HuH-7.5 (cell line): Measurements from ENCODE around the gene GEMIN7.
"Not testable (repeated sequence)": the region's sequence is repeated elsewhere in the genome, so short reads cannot be mapped to it uniquely, and the experiment has no call there.

Source experiments
- DNase-seq: peaks from one replicate; pipeline ENCODE4 v3.0.0; 2011; ENCODE audit warnings: low spot score

Gene GEMIN7

DNA sequence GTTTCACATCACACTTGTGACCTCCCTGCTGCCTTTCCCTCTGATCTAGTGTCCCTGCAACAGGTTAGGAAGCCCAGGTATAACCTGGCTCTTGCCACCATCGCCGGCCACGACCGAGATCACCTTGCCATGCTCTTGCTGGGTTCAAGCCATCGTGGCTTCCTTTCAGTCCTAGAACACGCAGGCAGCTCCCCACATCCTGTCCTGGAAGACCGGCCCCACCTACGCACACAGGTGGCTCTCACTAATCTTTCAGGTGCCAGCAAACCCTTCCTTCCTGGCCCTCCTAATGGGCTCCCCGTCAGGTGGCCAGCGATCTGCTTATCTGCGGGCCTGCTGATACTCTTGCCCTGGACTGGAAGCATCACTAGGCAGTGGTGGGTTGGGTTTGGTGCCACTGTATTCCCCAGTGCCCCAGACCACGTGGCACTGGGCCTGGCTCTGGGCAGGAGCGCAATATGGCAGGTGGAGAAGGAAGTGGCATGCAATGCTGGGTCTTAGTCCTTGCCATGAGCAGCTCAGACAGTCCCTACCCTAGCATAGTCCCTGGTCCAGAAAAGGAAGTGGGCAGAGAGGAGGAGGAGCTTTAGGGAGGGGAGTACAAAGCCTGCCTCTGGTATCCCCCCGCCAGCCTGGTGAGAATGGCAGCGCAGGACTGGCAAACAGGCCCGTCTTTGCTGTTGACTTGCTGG, 25.7 kb downstream of the GEMIN7 start:
- no peak for DNase-seq

- DNase-seq = not testable (repeated sequence)
Measured at GRCh38 chr19:45106363-45106762, 27.3 kb downstream of the GEMIN7 start.

GRCh38 chr19:45107621-45108150, 28.6 kb downstream of the GEMIN7 start:
- DNase-seq = no peak

DNA sequence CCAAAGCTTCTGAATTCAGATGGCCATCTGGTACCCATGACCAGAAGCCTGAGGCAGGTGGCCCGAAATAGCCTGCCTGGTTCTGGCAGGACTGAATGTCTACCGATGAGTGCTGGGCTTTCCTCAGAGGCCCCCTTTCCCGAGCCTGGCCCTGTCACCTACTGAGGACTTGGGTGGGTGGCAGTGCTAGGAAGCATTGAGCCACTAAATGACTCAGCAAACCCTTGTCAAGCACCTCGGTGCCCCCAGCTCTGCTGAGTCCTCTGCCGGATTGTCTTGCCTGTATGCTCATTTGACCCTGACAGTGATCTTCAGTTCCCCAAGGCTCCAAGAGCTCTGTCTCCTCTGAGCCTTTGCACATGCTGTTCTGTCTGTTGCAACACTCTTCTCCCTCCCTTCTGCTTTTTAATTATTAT, 31.8 kb downstream of the GEMIN7 start:
- DNase-seq = no peak

GRCh38 chr19:45112111-45112827, 33.2 kb downstream of the GEMIN7 start:
- DNase-seq = no peak

DNA sequence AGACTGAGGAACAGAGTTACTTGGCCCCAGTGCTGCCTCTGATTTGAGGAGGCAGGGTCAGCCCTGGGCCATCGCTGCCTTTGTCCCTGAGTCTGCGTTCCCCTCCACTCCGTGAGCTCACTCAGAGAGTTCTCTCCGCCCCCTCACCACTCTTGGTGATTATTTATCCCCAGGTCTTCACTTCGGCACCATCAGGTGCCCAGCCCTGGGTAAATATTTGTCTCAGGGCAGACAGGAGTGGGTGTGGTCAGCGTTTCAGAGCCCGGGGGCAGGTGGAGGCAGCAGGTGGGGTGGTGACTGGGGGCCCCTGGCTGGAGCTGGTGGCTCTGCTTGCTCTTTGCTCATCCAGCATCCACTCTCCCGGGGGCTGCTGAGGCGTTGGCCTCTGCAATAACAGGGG, 34.6 kb downstream of the GEMIN7 start:
- DNase-seq = no peak

DNA sequence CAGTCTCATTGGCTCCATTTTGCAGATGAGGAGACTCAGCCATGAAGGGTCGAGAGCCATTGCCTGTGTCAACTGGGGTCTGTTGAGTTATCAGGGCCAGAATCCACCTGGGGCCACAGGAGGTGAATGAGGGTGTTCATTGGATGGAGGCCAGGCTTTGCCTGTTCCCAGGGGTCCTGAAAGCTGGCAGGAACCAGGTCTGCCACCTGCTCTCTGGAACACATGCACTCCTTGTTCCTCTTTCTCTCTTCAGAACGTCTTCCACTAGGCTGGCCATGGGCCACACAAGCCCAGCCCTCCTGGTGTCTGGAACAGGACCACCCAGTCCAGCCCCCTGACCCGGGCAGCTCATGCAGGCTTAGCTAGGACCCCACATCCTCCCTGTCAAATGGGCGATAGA, 35.1 kb downstream of the GEMIN7 start:
- no peak for DNase-seq

GRCh38 chr19:45115809-45116615, 37.0 kb downstream of the GEMIN7 start:
- no peak for DNase-seq

- no peak for DNase-seq
Measured at GRCh38 chr19:45117167-45117594, 38.1 kb downstream of the GEMIN7 start.

DNA sequence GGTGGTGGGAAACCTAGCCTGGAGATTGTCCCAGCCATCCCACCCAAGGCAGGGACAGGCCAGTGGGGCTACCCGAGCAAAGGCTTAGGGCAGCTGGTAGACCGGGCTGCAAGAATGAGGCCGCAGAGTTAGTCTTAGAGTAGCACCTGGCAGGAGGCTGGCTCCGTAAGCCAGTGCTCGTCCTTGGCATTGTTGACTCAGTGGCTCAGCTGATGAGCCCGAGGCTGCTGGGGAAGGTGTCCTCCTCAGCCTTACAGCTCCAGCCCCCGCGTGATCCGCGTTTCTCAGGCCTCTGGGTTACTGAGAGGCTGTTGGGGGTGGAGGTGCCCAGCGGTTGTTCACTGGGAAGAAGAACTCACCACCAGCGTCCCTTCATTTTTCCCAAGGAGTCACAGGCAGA, 38.6 kb downstream of the GEMIN7 start:
- no peak for DNase-seq

DNA sequence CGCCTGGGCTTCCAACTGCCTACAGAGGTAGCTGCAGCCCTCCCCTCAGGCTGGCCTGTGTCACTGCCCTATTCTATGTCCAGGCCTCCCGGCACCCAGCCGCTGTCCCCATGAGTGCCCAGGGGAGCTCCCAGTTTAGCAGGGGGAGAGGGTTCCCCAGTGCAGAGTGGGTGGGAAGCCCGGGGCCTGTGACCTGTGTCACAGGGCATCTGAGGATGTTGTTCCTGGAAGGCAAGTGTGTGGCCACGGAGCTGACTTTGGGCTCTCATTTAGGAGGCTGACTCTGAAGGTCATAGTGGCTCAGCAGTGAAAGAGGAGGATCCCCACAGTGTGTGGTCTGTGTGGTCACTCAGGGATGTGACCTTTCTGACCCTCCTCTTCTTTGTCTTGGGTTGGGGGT, 39.0 kb downstream of the GEMIN7 start:
- no peak for DNase-seq

DNA sequence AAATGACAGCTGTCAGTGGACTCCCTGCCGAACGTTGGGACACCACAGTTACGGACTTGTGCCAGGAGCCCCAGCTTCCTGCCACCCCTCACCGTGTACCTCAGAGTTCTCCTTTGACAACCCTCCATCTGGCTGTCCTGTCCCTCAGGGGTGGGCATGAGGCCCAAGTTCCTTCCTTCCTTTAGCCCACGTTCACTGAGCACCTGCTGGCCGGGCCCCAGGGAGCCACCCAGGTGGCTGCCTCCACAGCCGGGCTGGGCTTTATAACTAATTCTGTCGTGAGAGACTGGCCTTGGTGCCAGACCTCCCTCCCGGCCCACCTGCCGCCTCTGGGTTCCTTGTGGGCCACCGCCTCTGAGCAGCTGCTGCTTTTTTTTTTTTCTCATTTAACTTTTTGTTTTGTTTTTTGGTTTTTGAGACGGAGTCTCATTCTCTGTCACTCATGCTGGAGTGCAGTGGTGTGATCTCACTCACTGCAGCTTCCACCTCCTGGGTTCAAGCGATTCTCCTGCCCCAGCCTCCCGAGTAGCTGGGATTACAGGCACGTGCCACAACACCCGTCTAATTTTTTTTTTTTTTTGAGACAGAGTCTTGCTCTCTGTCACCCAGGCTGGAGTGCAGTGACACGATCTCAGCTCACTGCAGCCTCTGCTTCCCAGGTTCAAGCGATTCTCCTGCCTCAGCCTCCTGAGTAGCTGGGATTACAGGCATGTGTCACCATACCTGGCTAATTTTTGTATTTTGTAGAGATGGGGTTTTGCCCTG, 39.7 kb downstream of the GEMIN7 start:
- not testable (repeated sequence) for DNase-seq

DNA sequence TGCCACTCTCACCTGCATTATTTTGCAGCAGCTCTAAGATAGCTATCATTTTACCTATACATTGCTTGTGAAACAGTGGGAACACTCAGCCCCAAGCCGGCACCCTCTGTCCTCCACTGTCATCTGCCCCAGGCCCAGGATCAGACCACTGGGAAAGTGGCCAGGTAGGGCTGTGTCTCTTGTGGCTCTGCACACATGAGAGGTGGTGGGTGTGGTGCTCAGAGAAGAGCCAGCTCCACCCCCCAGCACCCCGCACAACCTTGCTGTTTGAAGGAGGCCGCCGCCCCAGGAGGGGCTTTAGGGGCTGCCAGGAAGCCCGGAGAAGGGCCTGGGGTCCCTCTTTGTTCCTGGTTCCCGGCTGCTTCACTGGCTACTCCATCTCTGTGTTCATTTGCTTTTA, 40.5 kb downstream of the GEMIN7 start:
- no peak for DNase-seq

DNA sequence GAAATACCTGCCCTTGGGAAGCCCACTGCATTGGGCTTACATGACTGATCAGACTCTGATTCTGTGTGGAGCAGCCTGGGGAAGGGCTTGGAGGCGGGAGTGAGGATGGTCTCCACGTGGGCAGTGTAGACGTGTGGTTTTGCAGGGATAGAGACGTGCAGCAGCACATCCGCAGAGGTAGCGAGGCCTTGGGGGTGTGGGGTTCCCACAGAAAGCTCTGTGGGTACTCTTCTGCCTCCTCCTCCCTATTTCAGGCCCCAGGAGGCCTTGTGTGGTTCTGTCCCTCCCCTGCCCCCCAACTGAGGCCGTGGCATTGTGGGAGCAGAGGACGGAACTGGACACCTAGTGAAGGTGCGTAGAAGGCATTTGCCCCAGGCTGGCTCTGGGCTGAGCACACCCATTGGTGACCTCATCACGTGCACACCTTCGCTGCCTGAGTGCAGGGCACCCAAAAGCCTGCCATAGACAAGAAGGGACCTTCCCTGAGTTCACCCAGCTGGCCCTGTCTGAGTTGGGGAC, 42.8 kb downstream of the GEMIN7 start:
- DNase-seq = no peak

- DNase-seq = no peak
Measured at GRCh38 chr19:45122832-45123231, 43.8 kb downstream of the GEMIN7 start.

GRCh38 chr19:45123440-45123850, 44.4 kb downstream of the GEMIN7 start:
- DNase-seq = no peak

DNA sequence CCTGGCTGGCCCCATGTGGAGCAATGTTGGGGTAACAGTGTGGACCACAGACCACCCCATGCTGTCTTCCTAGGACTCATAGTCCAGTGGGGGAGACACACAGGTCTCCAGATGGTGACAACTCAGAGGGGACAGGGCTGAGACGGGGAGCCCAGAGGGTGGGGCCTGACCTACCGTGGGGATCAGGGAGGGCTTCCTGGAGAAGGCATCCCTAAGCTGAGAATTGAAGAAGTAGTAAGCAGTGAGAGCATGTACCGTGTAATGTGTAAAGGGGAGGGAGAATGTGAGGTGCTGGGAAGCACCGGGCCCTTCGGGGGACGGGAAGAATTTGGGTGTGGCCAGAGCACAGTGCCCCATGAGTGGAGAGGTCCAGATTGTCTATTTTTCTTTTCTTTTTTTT, 45.0 kb downstream of the GEMIN7 start:
- no peak for DNase-seq

GRCh38 chr19:45125360-45125759, 46.3 kb downstream of the GEMIN7 start:
- DNase-seq = no peak

GRCh38 chr19:45125975-45126493, 47.0 kb downstream of the GEMIN7 start:
- DNase-seq = no peak

- DNase-seq = no peak
Measured at GRCh38 chr19:45126654-45127053, 47.6 kb downstream of the GEMIN7 start.

- no peak for DNase-seq
Measured at GRCh38 chr19:45128146-45128545, 49.1 kb downstream of the GEMIN7 start.
